Thyroid gland (tissue), 4 donors: ENCODE results near the gene AARS2.

Source experiments
- POLR2A ChIP-seq, 2 donors: fragments of 450-650 bp; IDR thresholded peaks; one replicate each; pipeline ENCODE4 v1.6.1; 2017; ENCODE audit warnings: antibody characterized with exemption in 2 of 2, mild to moderate bottlenecking in 2 of 2, moderate library complexity in 1 of 2
- TF ChIP-seq, protein P1 (sequence below), 6 experiments: fragments of 200-600 bp in 3 of 6; fragments of 450-650 bp in 3 of 6; sonication (generic) in 3 of 6; IDR thresholded peaks; one replicate each; pipeline ENCODE4 v1.5.1; 2016 to 2019; ENCODE audit warnings: antibody characterized with exemption in 6 of 6, mild to moderate bottlenecking in 2 of 6, inconsistent platforms in 1 of 6, moderate library complexity in 1 of 6

DNA sequence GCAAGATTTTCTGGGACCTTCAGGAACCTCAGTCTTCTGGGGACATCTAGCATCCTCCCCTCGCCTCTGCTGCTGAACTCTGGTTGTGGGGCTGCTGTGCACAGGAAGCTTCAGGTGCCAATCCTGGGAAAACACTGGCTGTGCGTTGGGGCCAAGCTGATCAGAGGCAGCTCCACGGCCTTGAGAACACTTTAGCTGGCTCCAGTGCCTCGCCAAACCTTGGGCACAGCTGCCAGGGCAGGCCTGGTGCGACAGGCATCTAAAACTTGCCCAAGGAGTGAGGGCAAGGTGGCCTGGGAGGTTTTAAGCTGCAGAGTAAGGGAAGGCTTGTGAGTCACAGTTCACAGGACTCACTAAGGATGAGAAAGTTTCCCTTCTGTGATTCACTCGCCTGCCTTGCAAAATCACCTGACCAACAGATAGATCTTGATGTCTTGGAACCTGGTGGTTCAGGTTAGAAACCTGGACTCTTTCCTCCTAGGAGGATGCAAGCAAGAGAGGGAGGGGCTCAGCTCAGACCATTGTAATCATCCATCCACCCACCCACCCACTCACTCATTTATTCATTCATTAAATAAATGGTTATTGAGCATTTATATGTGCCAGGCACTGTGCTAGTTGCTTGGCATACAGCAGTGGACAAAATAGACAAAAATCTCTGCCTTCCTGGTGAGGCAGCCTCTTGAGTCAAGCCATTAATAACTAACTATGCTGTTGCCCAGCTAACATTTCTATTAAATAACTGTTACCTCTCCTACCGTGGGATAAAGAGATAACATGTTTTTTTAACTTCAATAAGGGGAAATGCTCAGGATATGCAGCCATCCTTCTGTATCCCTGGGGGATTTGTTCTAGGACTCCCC is 26.8 kb upstream of the AARS2 start:
- TF ChIP-seq, protein P1, sequence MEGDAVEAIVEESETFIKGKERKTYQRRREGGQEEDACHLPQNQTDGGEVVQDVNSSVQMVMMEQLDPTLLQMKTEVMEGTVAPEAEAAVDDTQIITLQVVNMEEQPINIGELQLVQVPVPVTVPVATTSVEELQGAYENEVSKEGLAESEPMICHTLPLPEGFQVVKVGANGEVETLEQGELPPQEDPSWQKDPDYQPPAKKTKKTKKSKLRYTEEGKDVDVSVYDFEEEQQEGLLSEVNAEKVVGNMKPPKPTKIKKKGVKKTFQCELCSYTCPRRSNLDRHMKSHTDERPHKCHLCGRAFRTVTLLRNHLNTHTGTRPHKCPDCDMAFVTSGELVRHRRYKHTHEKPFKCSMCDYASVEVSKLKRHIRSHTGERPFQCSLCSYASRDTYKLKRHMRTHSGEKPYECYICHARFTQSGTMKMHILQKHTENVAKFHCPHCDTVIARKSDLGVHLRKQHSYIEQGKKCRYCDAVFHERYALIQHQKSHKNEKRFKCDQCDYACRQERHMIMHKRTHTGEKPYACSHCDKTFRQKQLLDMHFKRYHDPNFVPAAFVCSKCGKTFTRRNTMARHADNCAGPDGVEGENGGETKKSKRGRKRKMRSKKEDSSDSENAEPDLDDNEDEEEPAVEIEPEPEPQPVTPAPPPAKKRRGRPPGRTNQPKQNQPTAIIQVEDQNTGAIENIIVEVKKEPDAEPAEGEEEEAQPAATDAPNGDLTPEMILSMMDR (IDR thresholded peaks at IDR 0.05), result no peak
- TF ChIP-seq POLR2A (IDR thresholded peaks at IDR 0.05), result no peak
